C1 segment of cervical spinal cord (tissue), 14 donors: ENCODE results near the gene CCDC12.

Source experiments
- DNase-seq, 14 donors: peaks; one replicate each; lab custom pipeline; 2025; lab: John Stamatoyannopoulos, UW

The CCDC12 gene

DNA sequence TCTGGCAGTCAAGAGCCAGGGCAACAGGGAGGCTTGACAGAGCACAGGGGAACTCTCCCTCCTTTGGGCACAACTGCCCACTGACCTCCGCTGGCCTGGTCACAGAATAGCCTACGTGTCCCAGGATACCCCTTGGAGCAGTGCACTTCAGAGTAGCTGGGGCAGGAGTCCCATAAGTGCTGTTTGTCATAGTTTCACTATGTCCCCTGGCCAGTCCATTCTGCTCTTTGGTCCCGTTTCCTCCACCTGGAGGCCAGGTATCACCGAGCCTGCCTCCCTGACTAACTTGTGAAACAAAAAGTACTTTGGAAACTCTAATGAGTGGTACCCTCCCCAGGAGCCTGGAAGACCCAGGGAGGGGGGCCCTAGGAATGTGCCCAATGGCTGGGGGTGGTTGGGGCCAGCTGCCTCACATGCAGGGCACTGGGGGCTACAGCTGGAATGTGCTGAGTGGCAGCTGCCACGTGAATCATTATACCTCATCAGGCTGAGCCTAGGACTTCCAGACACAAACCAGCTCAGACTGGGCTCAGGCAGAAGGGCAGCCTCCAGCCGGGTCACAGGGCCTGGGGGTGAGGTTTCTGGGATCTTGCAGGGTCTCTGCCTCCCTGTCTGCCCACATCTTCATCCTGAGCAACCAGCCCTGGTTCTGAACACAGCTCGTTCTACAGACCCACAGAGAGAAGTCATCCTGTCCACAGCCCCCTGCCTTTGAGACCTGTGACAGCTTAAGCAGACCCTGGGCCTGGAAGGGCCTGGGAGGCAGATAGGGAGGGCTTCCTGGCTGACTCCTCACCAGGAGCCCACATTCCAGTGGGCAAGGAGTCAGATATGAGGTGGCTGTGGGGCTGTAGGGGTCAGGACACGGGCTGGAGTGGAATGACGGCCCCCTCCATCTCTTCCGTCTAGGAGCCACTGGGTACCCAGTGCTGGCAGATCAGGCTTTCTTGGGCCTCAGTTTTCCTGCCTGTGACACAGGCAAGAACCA is 99.9 kb downstream of the CCDC12 start:
- no peak for DNase-seq

DNA sequence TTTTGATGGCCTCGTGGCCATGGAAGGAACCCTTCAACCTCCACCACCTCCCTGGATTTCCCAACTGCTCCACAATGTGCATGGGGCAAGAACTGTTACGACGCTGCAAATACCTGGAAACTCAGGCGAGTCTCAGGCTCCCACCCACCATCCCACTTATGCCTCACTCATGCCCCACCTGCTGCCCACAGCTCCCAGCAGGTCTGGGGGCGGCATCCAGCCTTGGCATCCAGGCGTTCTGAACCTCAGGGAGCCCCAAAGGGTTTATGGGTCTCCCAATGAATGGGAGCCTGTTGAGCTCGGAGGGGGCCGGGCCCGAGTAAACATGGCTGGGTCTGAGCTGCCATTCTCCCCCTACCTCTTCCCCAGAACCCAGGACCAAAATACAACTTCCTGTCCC is 101.0 kb downstream of the CCDC12 start:
- no peak for DNase-seq

DNA sequence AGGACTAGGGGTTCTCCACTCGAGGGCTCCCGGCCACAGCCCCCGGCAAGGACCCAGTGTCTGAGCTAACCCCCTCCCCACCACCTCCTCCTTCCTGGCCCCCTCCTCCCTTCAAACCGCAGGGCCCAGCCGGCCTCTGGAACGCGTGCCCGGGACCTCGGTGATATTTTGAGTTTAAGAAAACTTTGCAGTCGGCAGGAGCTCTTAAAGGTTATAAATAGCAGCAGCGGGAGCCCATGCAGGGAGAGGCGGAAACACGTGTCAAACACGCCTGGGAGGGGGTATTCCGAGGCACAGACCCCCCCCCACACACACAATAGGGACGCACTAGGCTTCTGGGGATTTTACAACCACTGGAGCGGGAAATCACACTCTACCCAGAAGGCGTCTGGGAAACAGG is 102.1 kb downstream of the CCDC12 start:
- no peak for DNase-seq

DNA sequence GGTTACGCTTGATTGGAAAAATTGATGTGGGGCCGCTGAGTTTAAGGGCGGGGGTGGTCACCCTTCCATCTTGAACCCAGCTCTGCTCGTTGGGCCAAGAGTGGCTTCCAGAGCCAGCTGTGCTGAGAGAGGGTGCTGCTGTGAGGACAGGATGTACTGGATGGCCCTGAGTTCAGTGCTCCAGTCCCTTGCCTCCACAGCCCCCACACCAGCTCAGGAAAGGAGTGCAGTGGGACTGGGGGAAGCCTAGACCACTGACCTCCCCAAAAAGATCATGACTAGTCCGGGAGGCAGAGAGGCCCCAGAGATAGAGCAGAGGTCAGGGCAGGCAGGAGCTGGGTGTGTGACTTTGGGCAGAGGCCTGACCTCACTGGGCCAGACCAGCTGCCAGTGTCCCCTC is 103.0 kb downstream of the CCDC12 start:
- DNase-seq = no peak
